HEK293 (cell line): ENCODE measurements around the gene NSUN6.

ENCODE experiments used
- ZNF121 ChIP-seq: fragments of 450-650 bp; formaldehyde crosslinking; IDR thresholded peaks from 2 replicates; pipeline ENCODE4 v1.5.1; 2016; ENCODE audit warnings: missing biosample characterization, missing genetic modification characterization
- ZNF140 ChIP-seq: fragments of 450-650 bp; formaldehyde crosslinking; IDR thresholded peaks from 2 replicates; pipeline ENCODE4 v1.5.1; 2016; ENCODE audit warnings: missing biosample characterization, missing genetic modification characterization
- ZNF174 ChIP-seq: fragments of 450-650 bp; formaldehyde crosslinking; IDR thresholded peaks from 2 replicates; pipeline ENCODE4 v1.5.0; 2017; ENCODE audit warnings: missing biosample characterization, mild to moderate bottlenecking, missing genetic modification characterization
- ZNF664 ChIP-seq: fragments of 450-650 bp; formaldehyde crosslinking; IDR thresholded peaks from 2 replicates; pipeline ENCODE4 v1.5.1; 2016; ENCODE audit warnings: missing biosample characterization, missing genetic modification characterization
- TF ChIP-seq, protein P1 (sequence below): fragments of 450-650 bp; formaldehyde crosslinking; IDR thresholded peaks from 2 replicates; pipeline ENCODE4 v1.5.1; 2016; ENCODE audit warnings: missing biosample characterization, missing genetic modification characterization
- TF ChIP-seq, protein P2 (sequence below): fragments of 450-650 bp; formaldehyde crosslinking; IDR thresholded peaks from 2 replicates; pipeline ENCODE4 v1.5.1; 2016; ENCODE audit warnings: missing biosample characterization, missing genetic modification characterization

- TF ChIP-seq ZNF121 (tag by site-specific recombination), result no peak
- TF ChIP-seq, protein P1, sequence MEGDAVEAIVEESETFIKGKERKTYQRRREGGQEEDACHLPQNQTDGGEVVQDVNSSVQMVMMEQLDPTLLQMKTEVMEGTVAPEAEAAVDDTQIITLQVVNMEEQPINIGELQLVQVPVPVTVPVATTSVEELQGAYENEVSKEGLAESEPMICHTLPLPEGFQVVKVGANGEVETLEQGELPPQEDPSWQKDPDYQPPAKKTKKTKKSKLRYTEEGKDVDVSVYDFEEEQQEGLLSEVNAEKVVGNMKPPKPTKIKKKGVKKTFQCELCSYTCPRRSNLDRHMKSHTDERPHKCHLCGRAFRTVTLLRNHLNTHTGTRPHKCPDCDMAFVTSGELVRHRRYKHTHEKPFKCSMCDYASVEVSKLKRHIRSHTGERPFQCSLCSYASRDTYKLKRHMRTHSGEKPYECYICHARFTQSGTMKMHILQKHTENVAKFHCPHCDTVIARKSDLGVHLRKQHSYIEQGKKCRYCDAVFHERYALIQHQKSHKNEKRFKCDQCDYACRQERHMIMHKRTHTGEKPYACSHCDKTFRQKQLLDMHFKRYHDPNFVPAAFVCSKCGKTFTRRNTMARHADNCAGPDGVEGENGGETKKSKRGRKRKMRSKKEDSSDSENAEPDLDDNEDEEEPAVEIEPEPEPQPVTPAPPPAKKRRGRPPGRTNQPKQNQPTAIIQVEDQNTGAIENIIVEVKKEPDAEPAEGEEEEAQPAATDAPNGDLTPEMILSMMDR (tag by site-specific recombination), result no peak
- TF ChIP-seq, protein P2, sequence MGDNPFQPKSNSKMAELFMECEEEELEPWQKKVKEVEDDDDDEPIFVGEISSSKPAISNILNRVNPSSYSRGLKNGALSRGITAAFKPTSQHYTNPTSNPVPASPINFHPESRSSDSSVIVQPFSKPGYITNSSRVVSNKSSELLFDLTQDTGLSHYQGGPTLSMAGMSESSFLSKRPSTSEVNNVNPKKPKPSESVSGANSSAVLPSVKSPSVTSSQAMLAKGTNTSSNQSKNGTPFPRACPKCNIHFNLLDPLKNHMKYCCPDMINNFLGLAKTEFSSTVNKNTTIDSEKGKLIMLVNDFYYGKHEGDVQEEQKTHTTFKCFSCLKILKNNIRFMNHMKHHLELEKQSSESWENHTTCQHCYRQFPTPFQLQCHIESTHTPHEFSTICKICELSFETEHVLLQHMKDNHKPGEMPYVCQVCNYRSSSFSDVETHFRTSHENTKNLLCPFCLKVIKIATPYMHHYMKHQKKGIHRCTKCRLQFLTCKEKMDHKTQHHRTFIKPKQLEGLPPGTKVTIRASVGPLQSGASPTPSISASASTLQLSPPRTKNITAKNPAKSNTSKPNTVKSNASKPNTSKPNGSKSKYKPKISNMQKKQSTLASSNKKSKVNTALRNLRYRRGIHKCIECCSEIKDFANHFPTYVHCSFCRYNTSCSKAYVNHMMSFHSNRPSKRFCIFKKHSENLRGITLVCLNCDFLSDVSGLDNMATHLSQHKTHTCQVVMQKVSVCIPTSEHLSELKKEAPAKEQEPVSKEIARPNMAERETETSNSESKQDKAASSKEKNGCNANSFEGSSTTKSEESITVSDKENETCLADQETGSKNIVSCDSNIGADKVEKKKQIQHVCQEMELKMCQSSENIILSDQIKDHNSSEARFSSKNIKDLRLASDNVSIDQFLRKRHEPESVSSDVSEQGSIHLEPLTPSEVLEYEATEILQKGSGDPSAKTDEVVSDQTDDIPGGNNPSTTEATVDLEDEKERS (tag by site-specific recombination), result no peak
- no peak for TF ChIP-seq ZNF664 (tag by site-specific recombination)
- no peak for TF ChIP-seq ZNF140 (tag by site-specific recombination)
- TF ChIP-seq ZNF174 (tag by site-specific recombination), result no peak
Observed at GRCh38 chr10:18514537-18514936, 136.8 kb downstream of the NSUN6 start.
